Fibroblast of the conjunctiva (primary cell): ENCODE results near the gene HSD17B13.
"Not testable (repeated sequence)": the region's sequence is repeated elsewhere in the genome, so short reads cannot be mapped to it uniquely, and the experiment has no call there.

Experiments used
- DNase-seq: peaks from one replicate; pipeline ENCODE4 v3.0.0-alpha.2; 2010; ENCODE audit warnings: low read depth

The HSD17B13 gene

GRCh38 chr4:87316961-87317360, 5.7 kb downstream of the HSD17B13 start:
- DNase-seq, result no peak

GRCh38 chr4:87315000-87315399, 7.7 kb downstream of the HSD17B13 start:
- not testable (repeated sequence) for DNase-seq

GRCh38 chr4:87313756-87314155, 8.9 kb downstream of the HSD17B13 start:
- DNase-seq, result no peak

GRCh38 chr4:87311684-87312083, 11.0 kb downstream of the HSD17B13 start:
- no peak for DNase-seq

- no peak for DNase-seq
These were observed 11.9 kb downstream of the HSD17B13 start for GRCh38 chr4:87310691-87311335.

GRCh38 chr4:87309625-87310024, 13.1 kb downstream of the HSD17B13 start:
- DNase-seq, result peak; percentile 22

GRCh38 chr4:87306056-87306455, 16.6 kb downstream of the HSD17B13 start:
- DNase-seq, result no peak

GRCh38 chr4:87305562-87305961, 17.1 kb downstream of the HSD17B13 start:
- DNase-seq, result no peak

- no peak for DNase-seq
These were observed 17.8 kb downstream of the HSD17B13 start for GRCh38 chr4:87304745-87305432.

- DNase-seq, result no peak
These were observed 22.8 kb downstream of the HSD17B13 start for GRCh38 chr4:87299898-87300297.

- no peak for DNase-seq
These were observed 24.3 kb downstream of the HSD17B13 start for GRCh38 chr4:87298362-87298761.

GRCh38 chr4:87294911-87295310, 27.8 kb downstream of the HSD17B13 start:
- not testable (repeated sequence) for DNase-seq

GRCh38 chr4:87293889-87294288, 28.8 kb downstream of the HSD17B13 start:
- not testable (repeated sequence) for DNase-seq

- no peak for DNase-seq
These were observed 35.7 kb downstream of the HSD17B13 start for GRCh38 chr4:87286970-87287369.

- not testable (repeated sequence) for DNase-seq
These were observed 38.4 kb downstream of the HSD17B13 start for GRCh38 chr4:87284268-87284667.

GRCh38 chr4:87283151-87283550, 39.5 kb downstream of the HSD17B13 start:
- no peak for DNase-seq

- DNase-seq, result no peak
These were observed 41.1 kb downstream of the HSD17B13 start for GRCh38 chr4:87281603-87282002.

GRCh38 chr4:87278335-87278794, 44.3 kb downstream of the HSD17B13 start:
- DNase-seq, result no peak

- no peak for DNase-seq
These were observed 47.4 kb downstream of the HSD17B13 start for GRCh38 chr4:87275311-87275710.

- no peak for DNase-seq
These were observed 47.9 kb downstream of the HSD17B13 start for GRCh38 chr4:87274803-87275202.

GRCh38 chr4:87274327-87274726, 48.4 kb downstream of the HSD17B13 start:
- no peak for DNase-seq

- no peak for DNase-seq
These were observed 51.9 kb downstream of the HSD17B13 start for GRCh38 chr4:87270825-87271224.

GRCh38 chr4:87270144-87270543, 52.5 kb downstream of the HSD17B13 start:
- DNase-seq, result peak; percentile 24

- DNase-seq, result no peak
These were observed 54.3 kb downstream of the HSD17B13 start for GRCh38 chr4:87268411-87268810.
